PFSK-1 (cell line): ENCODE measurements around the gene THOC5.

Experiments
- POLR2AphosphoS5 ChIP-seq: IDR thresholded peaks from 2 replicates; pipeline ENCODE4 v1.6.1; 2012; ENCODE audit warnings: low read depth, mild to moderate bottlenecking, control low read depth, low read length, moderate library complexity
- SIN3A ChIP-seq: IDR thresholded peaks from 2 replicates; pipeline ENCODE4 v1.6.1; 2012; ENCODE audit warnings: mild to moderate bottlenecking, low read length, moderate library complexity, borderline replicate concordance; ENCODE audit not compliant: insufficient read depth
- TAF1 ChIP-seq: IDR thresholded peaks from 2 replicates; pipeline ENCODE4 v1.6.1; 2012; ENCODE audit warnings: low read length, control low read depth, borderline replicate concordance; ENCODE audit not compliant: insufficient read depth

DNA sequence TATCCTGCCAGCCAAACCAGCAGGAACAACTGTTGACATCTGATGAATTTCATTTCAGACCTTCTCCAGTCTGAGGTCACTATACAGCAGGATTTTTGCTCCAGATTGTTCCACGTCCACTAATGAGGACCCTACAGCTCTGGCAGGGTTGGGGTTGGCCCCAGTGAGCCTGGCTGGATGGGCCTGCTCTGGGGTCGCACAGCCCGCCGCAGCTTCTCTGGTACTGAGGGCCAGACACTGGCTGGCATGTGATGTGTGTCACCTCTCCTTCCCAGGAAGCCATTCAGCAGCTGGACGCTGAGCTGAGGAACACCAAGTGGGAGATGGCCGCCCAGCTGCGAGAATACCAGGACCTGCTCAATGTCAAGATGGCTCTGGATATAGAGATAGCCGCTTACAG, 68.1 kb downstream of the THOC5 start:
- TF ChIP-seq POLR2AphosphoS5 = no peak
- no peak for TF ChIP-seq TAF1
- no peak for TF ChIP-seq SIN3A
